HepG2 (cell line): Measurements from ENCODE around the gene EHBP1.
A peak's percentile ranks its signal among the peaks of the same experiment; 100 is the strongest.

Experiments
- CEBPG ChIP-seq: IDR thresholded peaks from 2 replicates; pipeline ENCODE4 v1.6.1; 2016
- MATR3 ChIP-seq: sonication (generic); formaldehyde crosslinking; IDR thresholded peaks from 2 replicates; pipeline ENCODE4 v1.4.0; 2020; ENCODE audit warnings: missing genetic modification reagents
- TP53 ChIP-seq: sonication (generic); formaldehyde crosslinking; conservative IDR thresholded peaks from 2 replicates; pipeline ENCODE4 v1.4.0; 2020; ENCODE audit warnings: missing genetic modification reagents
- TF ChIP-seq, protein P1 (sequence below): IDR thresholded peaks from 2 replicates; pipeline ENCODE4 v1.6.1; 2016; ENCODE audit warnings: missing compliant biosample characterization, missing genetic modification reagents, borderline replicate concordance

DNA sequence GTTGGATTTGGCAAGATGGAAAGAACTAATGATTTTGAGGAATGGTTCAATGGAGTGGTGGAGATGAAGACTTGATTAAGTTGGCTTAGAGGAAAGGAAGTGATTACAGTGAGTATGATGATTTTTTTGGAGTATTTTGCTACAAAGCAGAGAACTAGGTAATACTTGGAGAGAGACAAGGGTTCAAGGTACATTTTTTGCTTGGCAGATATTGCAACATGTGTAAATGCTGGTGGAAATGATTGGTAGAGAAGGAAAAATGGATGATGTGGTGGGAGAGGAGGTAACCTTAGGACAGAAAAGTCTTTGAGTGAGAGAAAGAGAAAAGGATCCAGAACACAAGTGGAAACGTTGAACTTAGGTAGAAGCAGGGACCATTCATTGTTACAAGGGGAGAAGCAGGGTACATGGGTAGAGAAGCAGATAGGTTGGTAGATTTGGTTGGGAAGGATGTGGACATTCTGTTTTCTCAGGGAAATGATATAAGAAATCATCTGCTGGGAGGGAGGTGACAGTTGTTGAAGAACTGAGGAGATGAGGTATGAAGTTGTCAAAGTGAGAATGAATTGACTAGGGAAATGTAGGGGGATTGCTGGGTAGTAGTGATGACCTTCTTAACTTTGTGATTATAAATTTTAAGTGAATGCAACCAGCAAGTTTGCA lies 6.5 kb downstream of the EHBP1 start:
- peak; percentile 94 for TF ChIP-seq CEBPG (CRISPR knock-in tag)
- no peak for TF ChIP-seq MATR3 (CRISPR knock-in tag)
- TF ChIP-seq, protein P1, sequence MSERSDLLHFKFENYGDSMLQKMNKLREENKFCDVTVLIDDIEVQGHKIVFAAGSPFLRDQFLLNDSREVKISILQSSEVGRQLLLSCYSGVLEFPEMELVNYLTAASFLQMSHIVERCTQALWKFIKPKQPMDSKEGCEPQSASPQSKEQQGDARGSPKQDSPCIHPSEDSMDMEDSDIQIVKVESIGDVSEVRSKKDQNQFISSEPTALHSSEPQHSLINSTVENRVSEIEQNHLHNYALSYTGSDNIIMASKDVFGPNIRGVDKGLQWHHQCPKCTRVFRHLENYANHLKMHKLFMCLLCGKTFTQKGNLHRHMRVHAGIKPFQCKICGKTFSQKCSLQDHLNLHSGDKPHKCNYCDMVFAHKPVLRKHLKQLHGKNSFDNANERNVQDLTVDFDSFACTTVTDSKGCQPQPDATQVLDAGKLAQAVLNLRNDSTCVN (CRISPR knock-in tag) = no peak
- TF ChIP-seq TP53 (CRISPR knock-in tag) = no peak
